KOPT-K1 (cell line): ENCODE measurements around the gene DYNC1I1.

ENCODE experiments used
- H3K27ac ChIP-seq: fragments of 200-600 bp; sonication (generic); 2 replicates; pipeline ENCODE4 v1.5.1; 2016; ENCODE audit warnings: antibody characterized with exemption, mild to moderate bottlenecking, low read depth, low read length; ENCODE audit not compliant: poor library complexity, severe bottlenecking
- H3K36me3 ChIP-seq: fragments of 200-600 bp; sonication (generic); 2 replicates; pipeline ENCODE4 v1.5.1; 2017; ENCODE audit warnings: antibody characterized with exemption, mild to moderate bottlenecking, low read length, moderate library complexity; ENCODE audit not compliant: insufficient read depth
- H3K9me3 ChIP-seq: fragments of 200-600 bp; sonication (generic); 2 replicates; pipeline ENCODE4 v1.5.1; 2017; ENCODE audit warnings: antibody characterized with exemption, low read length, mild to moderate bottlenecking; ENCODE audit not compliant: insufficient read depth, poor library complexity, severe bottlenecking

Gene DYNC1I1

GRCh38 chr7:95865716-95866371 lies 93.5 kb downstream of the DYNC1I1 start:
- no peaks in the 10 kb centered on the region for H3K9me3 ChIP-seq
- no peaks in the 10 kb centered on the region for H3K36me3 ChIP-seq
- no peak overlapping the region for H3K27ac ChIP-seq

- no peak overlapping the region for H3K27ac ChIP-seq
- no peaks in the 10 kb centered on the region for H3K9me3 ChIP-seq
- no peaks in the 10 kb centered on the region for H3K36me3 ChIP-seq
These were observed 95.0 kb downstream of the DYNC1I1 start for GRCh38 chr7:95867309-95867708.

- no peaks in the 10 kb centered on the region for H3K9me3 ChIP-seq
- H3K36me3 ChIP-seq = no peaks in the 10 kb centered on the region
- H3K27ac ChIP-seq = no peak overlapping the region
These were observed 98.9 kb downstream of the DYNC1I1 start for GRCh38 chr7:95871075-95871848.

GRCh38 chr7:95871896-95872295 lies 99.5 kb downstream of the DYNC1I1 start:
- H3K36me3 ChIP-seq = no peaks in the 10 kb centered on the region
- no peak overlapping the region for H3K27ac ChIP-seq
- H3K9me3 ChIP-seq = no peaks in the 10 kb centered on the region

- no peaks in the 10 kb centered on the region for H3K9me3 ChIP-seq
These were observed 101.8 kb downstream of the DYNC1I1 start for GRCh38 chr7:95874129-95874528.

GRCh38 chr7:95874541-95875265 lies 102.3 kb downstream of the DYNC1I1 start:
- H3K36me3 ChIP-seq = no peaks in the 10 kb centered on the region
- H3K9me3 ChIP-seq = no peaks in the 10 kb centered on the region
- H3K27ac ChIP-seq = no peak overlapping the region

More at GRCh38 chr7:95874129-95874528, 101.8 kb downstream of the DYNC1I1 start:
- H3K27ac ChIP-seq = no peak overlapping the region
- no peaks in the 10 kb centered on the region for H3K36me3 ChIP-seq

- no peaks in the 10 kb centered on the region for H3K36me3 ChIP-seq
- no peaks in the 10 kb centered on the region for H3K9me3 ChIP-seq
- no peak overlapping the region for H3K27ac ChIP-seq
These were observed 103.2 kb downstream of the DYNC1I1 start for GRCh38 chr7:95875519-95875918.

GRCh38 chr7:95878677-95879076 lies 106.3 kb downstream of the DYNC1I1 start:
- no peaks in the 10 kb centered on the region for H3K9me3 ChIP-seq
- H3K27ac ChIP-seq = no peak overlapping the region
- H3K36me3 ChIP-seq = no peaks in the 10 kb centered on the region

GRCh38 chr7:95881597-95881996 lies 109.2 kb downstream of the DYNC1I1 start:
- H3K36me3 ChIP-seq = no peaks in the 10 kb centered on the region
- no peak overlapping the region for H3K27ac ChIP-seq
- no peaks in the 10 kb centered on the region for H3K9me3 ChIP-seq

- Histone ChIP-seq H3K27ac (no peak overlapping the region), H3K9me3 (no peaks in the 10 kb centered on the region), H3K36me3 (no peaks in the 10 kb centered on the region)
These were observed 110.9 kb downstream of the DYNC1I1 start for GRCh38 chr7:95883217-95883616.

GRCh38 chr7:95886501-95887090 lies 114.2 kb downstream of the DYNC1I1 start:
- no peak overlapping the region for H3K27ac ChIP-seq
- no peaks in the 10 kb centered on the region for H3K9me3 ChIP-seq
- no peaks in the 10 kb centered on the region for H3K36me3 ChIP-seq

- Histone ChIP-seq H3K36me3 (no peaks in the 10 kb centered on the region), H3K27ac (no peak overlapping the region), H3K9me3 (no peaks in the 10 kb centered on the region)
These were observed 121.1 kb downstream of the DYNC1I1 start for GRCh38 chr7:95893484-95893883.

GRCh38 chr7:95897557-95898251 lies 125.3 kb downstream of the DYNC1I1 start:
- Histone ChIP-seq H3K9me3 (no peaks in the 10 kb centered on the region), H3K36me3 (no peaks in the 10 kb centered on the region), H3K27ac (no peak overlapping the region)

- Histone ChIP-seq H3K27ac (no peak overlapping the region), H3K9me3 (no peaks in the 10 kb centered on the region), H3K36me3 (no peaks in the 10 kb centered on the region)
These were observed 127.7 kb downstream of the DYNC1I1 start for GRCh38 chr7:95899919-95900513.
